Measurements from ENCODE around the gene AMY1B.
"Not testable (repeated sequence)": the region's sequence is repeated elsewhere in the genome, so short reads cannot be mapped to it uniquely, and the experiment has no call there.

DNA sequence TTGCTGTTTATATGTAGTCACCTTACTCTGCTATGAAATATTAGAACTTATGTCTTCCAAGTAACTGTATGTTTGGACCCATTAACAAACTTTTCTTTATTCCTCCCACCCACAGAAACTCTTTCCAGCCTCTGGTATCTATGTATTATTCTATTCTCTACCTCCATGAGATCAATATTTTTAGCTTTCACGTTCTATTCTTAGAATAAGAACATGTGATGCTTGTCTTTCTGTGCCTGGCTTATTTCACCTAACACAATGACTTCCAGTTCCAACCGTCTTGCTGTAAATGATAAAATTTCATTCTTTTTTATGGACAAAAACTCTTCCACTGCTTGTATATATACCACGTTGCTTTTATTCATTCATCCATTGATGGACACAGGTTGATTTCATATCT is 39.3 kb upstream of the AMY1B start:
- not testable (repeated sequence) for TF ChIP-seq POLR2AphosphoS5, POLR2A (IDR thresholded peaks at IDR 0.05)
